SK-N-SH treated with all-trans-retinoic acid at 6 μM for 48 hours (cell line): ENCODE results near the gene HMBS.

Experiments used
- ATAC-seq: fragments of 200-7000 bp; cut with Tn5 transposase; 3 replicates; pipeline ENCODE4 v1.9.1; 2020; ENCODE audit warnings: mild to moderate bottlenecking, moderate library complexity
- ARNTL ChIP-seq: fragments of 450-650 bp; formaldehyde crosslinking; IDR thresholded peaks from 2 replicates; pipeline ENCODE4 v1.5.0; 2020; ENCODE audit warnings: low read depth, mild to moderate bottlenecking, moderate library complexity, borderline replicate concordance
- BACH2 ChIP-seq: fragments of 250-450 bp; sonication (Bioruptor Pico); IDR thresholded peaks from 2 replicates; pipeline ENCODE4 v1.9.0; 2021; ENCODE audit warnings: mild to moderate bottlenecking, borderline replicate concordance
- CREB5 ChIP-seq: fragments of 250-450 bp; sonication (Bioruptor Pico); IDR thresholded peaks from 2 replicates; pipeline ENCODE4 v1.5.1; 2020; ENCODE audit warnings: low read depth, mild to moderate bottlenecking, moderate library complexity
- CSDC2 ChIP-seq: fragments of 250-450 bp; sonication (Bioruptor Pico); IDR thresholded peaks from 2 replicates; pipeline ENCODE4 v1.5.0; 2020; ENCODE audit warnings: mild to moderate bottlenecking, moderate library complexity
- CSRNP3 ChIP-seq: fragments of 250-450 bp; sonication (Bioruptor Pico); IDR thresholded peaks from 2 replicates; pipeline ENCODE4 v1.5.1; 2021; ENCODE audit warnings: mild to moderate bottlenecking, moderate library complexity
- ESRRG ChIP-seq: fragments of 250-450 bp; sonication (Bioruptor Pico); IDR thresholded peaks from 2 replicates; pipeline ENCODE4 v1.6.1; 2021; ENCODE audit warnings: mild to moderate bottlenecking
- GLIS3 ChIP-seq: fragments of 250-450 bp; sonication (Bioruptor Pico); IDR thresholded peaks from 2 replicates; pipeline ENCODE4 v1.5.0; 2020; ENCODE audit warnings: mild to moderate bottlenecking, moderate library complexity
- ISL1 ChIP-seq: fragments of 250-450 bp; sonication (Bioruptor Pico); IDR thresholded peaks from 2 replicates; pipeline ENCODE4 v2.1.2; 2022; ENCODE audit warnings: mild to moderate bottlenecking, moderate library complexity
- OSR1 ChIP-seq: fragments of 250-450 bp; sonication (Bioruptor Pico); IDR thresholded peaks from 2 replicates; pipeline ENCODE4 v1.8.0; 2022; ENCODE audit warnings: moderate library complexity, mild to moderate bottlenecking, inconsistent platforms
- PATZ1 ChIP-seq: fragments of 250-450 bp; sonication (Bioruptor Pico); IDR thresholded peaks from 2 replicates; pipeline ENCODE4 v1.8.0; 2020; ENCODE audit warnings: mild to moderate bottlenecking, moderate library complexity, borderline replicate concordance
- POU6F1 ChIP-seq: fragments of 250-450 bp; sonication (Bioruptor Pico); IDR thresholded peaks from 2 replicates; pipeline ENCODE4 v1.8.0; 2021; ENCODE audit warnings: low read depth, mild to moderate bottlenecking, moderate library complexity, borderline replicate concordance
- PPARA ChIP-seq: fragments of 250-450 bp; sonication (Bioruptor Pico); IDR thresholded peaks from 2 replicates; pipeline ENCODE4 v1.5.0; 2020; ENCODE audit warnings: mild to moderate bottlenecking, borderline replicate concordance
- RARB ChIP-seq: fragments of 250-450 bp; sonication (Bioruptor Pico); IDR thresholded peaks from 2 replicates; pipeline ENCODE4 v1.8.0; 2021; ENCODE audit warnings: mild to moderate bottlenecking, moderate library complexity
- SNAI2 ChIP-seq: fragments of 250-450 bp; sonication (Bioruptor Pico); IDR thresholded peaks from 2 replicates; pipeline ENCODE4 v1.5.0; 2020; ENCODE audit warnings: mild to moderate bottlenecking, moderate library complexity
- TCF4 ChIP-seq: fragments of 250-450 bp; sonication (Bioruptor Pico); IDR thresholded peaks from 2 replicates; pipeline ENCODE4 v1.8.0; 2021; ENCODE audit warnings: mild to moderate bottlenecking, moderate library complexity, borderline replicate concordance
- TOX ChIP-seq: fragments of 250-450 bp; sonication (Bioruptor Pico); IDR thresholded peaks from 2 replicates; pipeline ENCODE4 v1.8.0; 2021; ENCODE audit warnings: mild to moderate bottlenecking, moderate library complexity, borderline replicate concordance
- TSHZ2 ChIP-seq: fragments of 250-450 bp; sonication (Bioruptor Pico); IDR thresholded peaks from 2 replicates; pipeline ENCODE4 v1.5.0; 2020; ENCODE audit warnings: mild to moderate bottlenecking, moderate library complexity
- ZFP3 ChIP-seq: fragments of 250-450 bp; sonication (Bioruptor Pico); IDR thresholded peaks from 2 replicates; pipeline ENCODE4 v1.5.0; 2020; ENCODE audit warnings: mild to moderate bottlenecking, moderate library complexity
- ZFP30 ChIP-seq: fragments of 450-650 bp; formaldehyde crosslinking; IDR thresholded peaks from 2 replicates; pipeline ENCODE4 v1.5.0; 2022; ENCODE audit warnings: mild to moderate bottlenecking, moderate library complexity
- ZNF565 ChIP-seq: fragments of 450-650 bp; formaldehyde crosslinking; conservative IDR thresholded peaks from 2 replicates; pipeline ENCODE4 v1.5.0; 2020; ENCODE audit warnings: low read depth, mild to moderate bottlenecking, moderate library complexity
- ZNF70 ChIP-seq: fragments of 450-650 bp; formaldehyde crosslinking; IDR thresholded peaks from 2 replicates; pipeline ENCODE4 v1.5.0; 2020; ENCODE audit warnings: mild to moderate bottlenecking, moderate library complexity
- ZNF8 ChIP-seq: fragments of 450-650 bp; formaldehyde crosslinking; IDR thresholded peaks from 2 replicates; pipeline ENCODE4 v1.5.0; 2020; ENCODE audit warnings: mild to moderate bottlenecking, moderate library complexity

Gene HMBS

GRCh38 chr11:119117004-119117706, 32.5 kb downstream of the HMBS start:
- no peak for ATAC-seq
- TF ChIP-seq ISL1 (CRISPR knock-in tag) (no peak), ZFP30 (CRISPR knock-in tag) (no peak), TCF4 (CRISPR knock-in tag) (no peak), ARNTL (no peak), ZFP3 (no peak)
- TF ChIP-seq, all 23 proteins: peak for 0

GRCh38 chr11:119118227-119118626, 33.5 kb downstream of the HMBS start:
- TF ChIP-seq PATZ1 (CRISPR knock-in tag) (no peak), PPARA (no peak), ESRRG (no peak), TOX (CRISPR knock-in tag) (no peak), ZNF8 (CRISPR knock-in tag) (no peak), ZNF70 (CRISPR knock-in tag) (no peak), OSR1 (CRISPR knock-in tag) (no peak), CSDC2 (CRISPR knock-in tag) (no peak), ZFP30 (CRISPR knock-in tag) (no peak), CREB5 (no peak), CSRNP3 (no peak), RARB (CRISPR knock-in tag) (no peak), SNAI2 (CRISPR knock-in tag) (no peak), GLIS3 (CRISPR knock-in tag) (no peak), ARNTL (no peak), BACH2 (CRISPR knock-in tag) (no peak)
- ATAC-seq = no peak

- ATAC-seq = no peak
- no peak for TF ChIP-seq OSR1 (CRISPR knock-in tag)
- no peak for TF ChIP-seq CREB5
- TF ChIP-seq ZNF565 (CRISPR knock-in tag) = no peak
- TF ChIP-seq ESRRG = no peak
- no peak for TF ChIP-seq POU6F1 (CRISPR knock-in tag)
- TF ChIP-seq TSHZ2 (CRISPR knock-in tag) = no peak
Observed at GRCh38 chr11:119118946-119119345, 34.3 kb downstream of the HMBS start.
